ENCODE measurements around the gene ATRNL1. TPM values are rescaled to one million over a fixed set of nuclear protein-coding genes. Genes with fewer than 3 reads are reported as not detected.

ATRNL1 gene
- polyA plus RNA-seq, 3 donors: not detected

- H3K27me3 ChIP-seq (ENCODE audit: control insufficient read depth in 2 of 2, insufficient read depth in 2 of 2, low read length in 2 of 2): no peaks in the 10 kb centered on the region
- H3K9me3 Mint-ChIP-seq: no peaks in the 10 kb centered on the region
- no peaks in the 10 kb centered on the region for H4K20me1 ChIP-seq (ENCODE audit: insufficient read depth, low read length)
- H3K4me3 ChIP-seq (replicated peaks in 1 of 3; ENCODE audit: low read depth in 2 of 3, low read length in 3 of 3): no peak overlapping the region
- H3K27ac Mint-ChIP-seq: no peak overlapping the region
- H3K4me1 ChIP-seq (ENCODE audit: control insufficient read depth in 1 of 2, insufficient read depth in 2 of 2, low read length in 2 of 2): no peaks in the 10 kb centered on the region
- H3K4me2 ChIP-seq (replicated peaks; ENCODE audit: extremely low read depth, low read length, poor library complexity, severe bottlenecking): no peak overlapping the region
- H2AFZ ChIP-seq (ENCODE audit: insufficient read depth, low read depth, low read length, poor library complexity, severe bottlenecking): no peak overlapping the region
- no peaks in the 10 kb centered on the region for H3K9me3 ChIP-seq (replicated peaks in 1 of 2; ENCODE audit: control insufficient read depth in 1 of 2, insufficient read depth in 1 of 2, low read length in 2 of 2)
- H3K36me3 ChIP-seq (replicated peaks in 1 of 2; ENCODE audit: control insufficient read depth in 1 of 2, insufficient read depth in 2 of 2, low read length in 2 of 2): no peaks in the 10 kb centered on the region
- H3K27me3 Mint-ChIP-seq (ENCODE audit: low read depth in 3 of 3): peaks cover 3 to 7% (median 5%) of the 10 kb centered on the region in 3 donors
- no peaks in the 10 kb centered on the region for H3K36me3 Mint-ChIP-seq
- no peak for DNase-seq
- no peak overlapping the region for H3K4me3 Mint-ChIP-seq
- no peak overlapping the region for H3K27ac ChIP-seq (ENCODE audit: low read depth in 1 of 2, low read length in 2 of 2)
- no peak for TF ChIP-seq CTCF (IDR thresholded peaks at IDR 0.05)
- no peaks in the 10 kb centered on the region for H3K79me2 ChIP-seq (ENCODE audit: insufficient read depth, low read length)
- H3K4me1 Mint-ChIP-seq: no peaks in the 10 kb centered on the region
- intact Hi-C loops (cut with micrococcal nuclease): no loop called here
- H3K9ac ChIP-seq (ENCODE audit: insufficient read depth, low read length, poor library complexity, severe bottlenecking): no peak overlapping the region
Observed at GRCh38 chr10:115801457-115801856, 708.3 kb downstream of the ATRNL1 start.

GRCh38 chr10:115801992-115802391 lies 708.8 kb downstream of the ATRNL1 start:
- no peaks in the 10 kb centered on the region for H3K79me2 ChIP-seq (ENCODE audit: insufficient read depth, low read length)
- no CpG with 5 or more reads among the region's 2 CpGs for WGBS (ENCODE audit: insufficient coverage)
- H3K4me3 ChIP-seq (replicated peaks in 1 of 3; ENCODE audit: low read depth in 2 of 3, low read length in 3 of 3): no peak overlapping the region
- H3K4me1 Mint-ChIP-seq: no peaks in the 10 kb centered on the region
- no peak overlapping the region for H3K4me3 Mint-ChIP-seq
- H3K9ac ChIP-seq (ENCODE audit: insufficient read depth, low read length, poor library complexity, severe bottlenecking): no peak overlapping the region
- no peaks in the 10 kb centered on the region for H3K9me3 Mint-ChIP-seq
- H3K36me3 ChIP-seq (replicated peaks in 1 of 2; ENCODE audit: control insufficient read depth in 1 of 2, insufficient read depth in 2 of 2, low read length in 2 of 2): no peaks in the 10 kb centered on the region
- no peak for DNase-seq
- no peak overlapping the region for H2AFZ ChIP-seq (ENCODE audit: insufficient read depth, low read depth, low read length, poor library complexity, severe bottlenecking)
- H3K27ac Mint-ChIP-seq: no peak overlapping the region
- no peaks in the 10 kb centered on the region for H3K4me1 ChIP-seq (ENCODE audit: control insufficient read depth in 1 of 2, insufficient read depth in 2 of 2, low read length in 2 of 2)
- no peaks in the 10 kb centered on the region for H3K36me3 Mint-ChIP-seq
- TF ChIP-seq CTCF (IDR thresholded peaks at IDR 0.05): no peak
- H3K27me3 Mint-ChIP-seq (ENCODE audit: low read depth in 3 of 3): peaks cover 3 to 7% (median 5%) of the 10 kb centered on the region in 3 donors
- H3K27me3 ChIP-seq (ENCODE audit: control insufficient read depth in 2 of 2, insufficient read depth in 2 of 2, low read length in 2 of 2): no peaks in the 10 kb centered on the region
- H4K20me1 ChIP-seq (ENCODE audit: insufficient read depth, low read length): no peaks in the 10 kb centered on the region
- intact Hi-C loops (cut with micrococcal nuclease): no loop called here
- no peak overlapping the region for H3K4me2 ChIP-seq (replicated peaks; ENCODE audit: extremely low read depth, low read length, poor library complexity, severe bottlenecking)
- no peak overlapping the region for H3K27ac ChIP-seq (ENCODE audit: low read depth in 1 of 2, low read length in 2 of 2)
- H3K9me3 ChIP-seq (replicated peaks in 1 of 2; ENCODE audit: control insufficient read depth in 1 of 2, insufficient read depth in 1 of 2, low read length in 2 of 2): no peaks in the 10 kb centered on the region

Data from CD14-positive monocyte (primary cell).